Activated naive CD4-positive, alpha-beta T cell treated with anti-CD3 and anti-CD28 coated beads, Interleukin-2, amount 50 U/mL, for 16 hours (primary cell): Measurements from ENCODE around the gene UNKL.
"Not testable (repeated sequence)": the region's sequence is repeated elsewhere in the genome, so short reads cannot be mapped to it uniquely, and the experiment has no call there.

Experiments
- DNase-seq: peaks from one replicate; pipeline ENCODE4 v3.0.0-alpha.2; 2020

UNKL gene

GRCh38 chr16:1445518-1446203, 31.2 kb upstream of the UNKL start:
- DNase-seq = no peak

GRCh38 chr16:1444730-1445517, 30.4 kb upstream of the UNKL start:
- DNase-seq = no peak

GRCh38 chr16:1443980-1444729, 29.7 kb upstream of the UNKL start, which contains the start of gene CCDC154:
Gene CCDC154 (minus strand): TSS chr16:1444556. CDS start chr16:1444322, 234 bp downstream.
- DNase-seq = no peak

- DNase-seq = no peak
Measured at GRCh38 chr16:1443403-1443973, 29.0 kb upstream of the UNKL start.

GRCh38 chr16:1442697-1443096, 28.2 kb upstream of the UNKL start:
- no peak for DNase-seq

DNA sequence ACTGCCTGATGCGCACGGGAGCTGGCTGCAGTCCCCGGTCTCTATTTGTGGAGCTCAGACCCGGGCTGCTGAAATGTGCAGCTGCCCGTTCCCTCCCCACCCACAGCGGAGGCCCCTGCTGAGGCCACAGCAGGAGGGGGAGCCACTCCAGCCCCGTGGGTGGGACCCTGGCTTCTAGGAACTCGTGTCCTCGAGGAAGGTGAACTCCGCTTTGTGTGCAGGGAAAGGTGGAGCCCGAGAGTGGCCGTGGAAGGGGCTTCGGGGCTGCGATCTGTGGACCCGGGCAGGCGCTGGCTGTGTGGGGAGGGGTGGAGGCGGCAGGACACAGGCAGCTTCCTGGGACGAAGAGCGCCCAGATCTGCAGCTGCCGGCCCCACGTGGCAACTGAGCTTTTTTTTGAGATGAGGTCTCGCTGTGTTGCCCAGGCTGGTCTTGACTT, 26.9 kb upstream of the UNKL start:
- DNase-seq = no peak

- DNase-seq = not testable (repeated sequence)
Measured at GRCh38 chr16:1439699-1440074, 25.2 kb upstream of the UNKL start.

- no peak for DNase-seq
Measured at GRCh38 chr16:1439058-1439698, 24.7 kb upstream of the UNKL start.

DNA sequence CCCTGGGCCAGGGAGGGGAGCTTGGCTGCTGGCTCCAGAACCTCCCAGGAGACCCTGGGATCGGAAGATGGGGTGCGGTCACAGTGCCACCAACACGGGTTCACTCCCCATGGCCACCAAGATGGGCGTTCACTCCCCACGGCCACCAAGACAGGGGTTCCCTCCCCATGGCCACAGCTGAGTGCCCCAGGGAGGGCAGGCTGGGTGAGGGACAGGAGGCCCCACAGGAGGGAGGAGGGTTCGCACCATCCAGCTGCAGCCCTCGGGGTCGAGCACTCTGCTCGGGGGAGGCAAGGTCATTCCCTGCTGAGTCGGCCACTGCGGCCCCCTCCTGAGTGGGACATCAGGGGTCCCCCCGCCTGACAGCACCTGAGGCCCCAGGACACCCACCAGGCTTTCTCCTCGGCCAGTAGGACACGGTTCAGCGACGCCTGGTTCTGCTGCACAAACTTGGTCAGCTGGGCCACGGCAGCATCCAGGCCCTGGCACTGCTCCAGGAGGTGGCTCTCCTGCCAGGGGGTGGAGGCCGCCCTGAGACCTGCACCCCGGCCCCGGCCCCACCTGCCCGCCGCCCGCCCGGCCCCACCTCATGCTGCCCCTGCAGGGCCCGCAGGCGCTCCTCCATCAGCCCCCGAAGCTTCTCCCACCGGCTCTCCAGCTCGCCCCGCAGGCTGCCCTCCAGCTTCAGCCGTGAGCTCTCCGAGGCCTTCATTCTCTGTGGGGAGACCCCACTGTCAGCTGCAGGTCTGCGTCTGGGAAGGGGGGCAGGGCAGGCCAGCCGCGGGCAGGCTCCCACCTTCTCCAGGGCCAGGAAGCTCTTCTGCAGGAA, 23.9 kb upstream of the UNKL start:
- DNase-seq = no peak

DNA sequence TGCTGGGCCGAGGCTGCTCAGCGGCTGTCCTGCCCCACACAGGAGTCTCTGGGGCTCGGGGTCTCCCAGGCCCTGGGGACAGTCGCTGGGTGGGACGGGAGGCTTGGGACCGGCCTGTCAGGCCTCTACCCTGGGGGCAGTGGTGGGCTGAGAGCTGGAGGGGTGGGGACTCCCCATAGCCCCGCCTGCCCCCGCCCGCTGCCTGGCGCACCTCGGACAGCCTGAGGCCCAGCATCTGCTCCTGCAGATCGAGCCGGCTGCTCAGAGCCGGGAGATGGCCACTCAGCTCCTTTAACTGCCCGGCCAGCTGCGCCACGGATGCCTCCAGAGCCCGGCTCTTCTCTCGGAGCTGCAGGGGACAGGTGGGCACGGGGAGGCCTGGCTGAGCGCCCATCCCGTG, 23.1 kb upstream of the UNKL start:
- no peak for DNase-seq

- no peak for DNase-seq
Measured at GRCh38 chr16:1436731-1437355, 22.3 kb upstream of the UNKL start.

- DNase-seq = no peak
Measured at GRCh38 chr16:1435921-1436697, 21.6 kb upstream of the UNKL start.

DNA sequence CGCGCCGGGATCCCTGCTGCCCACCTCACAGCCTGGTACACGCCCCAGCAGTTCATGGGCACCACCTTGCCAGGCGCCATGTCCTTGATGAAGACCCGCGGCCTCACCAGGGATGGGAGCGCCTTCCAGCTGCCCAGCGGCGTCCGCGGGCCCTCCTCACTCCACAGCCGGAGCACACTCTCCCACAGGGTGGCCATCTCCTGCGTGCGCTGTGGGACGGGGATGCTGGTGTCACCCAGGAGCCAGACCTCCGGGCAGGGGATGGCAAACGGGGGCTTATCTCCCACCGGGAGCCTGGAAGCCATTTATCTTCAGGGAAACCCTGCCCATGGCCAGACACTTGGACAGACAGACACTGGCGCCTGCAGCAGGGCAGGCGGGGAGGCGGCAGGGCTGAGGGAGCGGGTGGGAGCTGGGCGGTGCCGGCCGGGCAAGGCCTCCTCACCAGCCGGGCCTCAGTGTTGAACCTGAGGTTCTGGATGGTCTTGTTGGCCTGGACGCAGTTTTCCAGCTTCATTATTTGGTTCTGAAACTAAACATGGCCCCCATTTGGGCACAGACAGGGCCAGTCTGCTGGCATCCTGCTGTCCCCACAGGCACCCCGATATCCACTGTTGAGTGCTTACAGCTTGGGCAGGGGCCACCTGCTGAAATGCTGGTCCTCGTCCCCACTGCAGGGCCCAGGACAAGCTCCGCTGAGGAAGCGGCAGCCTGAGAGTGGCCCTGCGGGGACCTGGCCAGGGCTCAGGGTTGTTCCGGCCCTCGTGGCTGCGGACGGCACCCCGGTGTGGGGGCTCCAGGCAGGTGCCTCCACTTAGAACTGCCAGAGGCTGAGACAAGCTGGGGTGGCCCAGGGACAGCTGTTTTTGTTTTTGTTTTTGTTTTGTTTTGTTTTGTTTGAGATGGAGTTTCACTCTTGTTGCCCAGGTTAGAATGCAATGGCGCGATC, 20.4 kb upstream of the UNKL start:
- no peak for DNase-seq

DNA sequence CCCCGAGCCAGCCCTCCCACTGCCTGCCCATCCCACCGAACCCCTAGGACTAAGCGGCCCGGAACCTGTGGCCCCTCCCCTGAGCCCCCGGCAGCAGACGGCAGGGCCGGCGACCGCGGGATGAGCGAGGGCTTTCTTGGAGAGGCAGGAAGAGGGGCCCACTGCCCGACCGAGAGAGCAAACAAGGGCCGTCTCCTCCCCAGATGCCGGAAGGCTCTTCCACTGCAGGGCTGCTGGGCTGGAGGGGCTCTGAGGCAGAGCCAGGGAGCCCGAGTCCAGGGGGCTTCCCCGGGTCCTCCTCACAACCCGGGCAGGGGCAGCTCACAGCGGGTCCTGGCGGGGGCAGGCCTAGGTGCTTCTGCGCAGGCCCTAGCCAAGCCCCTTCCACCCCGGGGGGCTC, 19.3 kb upstream of the UNKL start:
- DNase-seq = no peak

DNA sequence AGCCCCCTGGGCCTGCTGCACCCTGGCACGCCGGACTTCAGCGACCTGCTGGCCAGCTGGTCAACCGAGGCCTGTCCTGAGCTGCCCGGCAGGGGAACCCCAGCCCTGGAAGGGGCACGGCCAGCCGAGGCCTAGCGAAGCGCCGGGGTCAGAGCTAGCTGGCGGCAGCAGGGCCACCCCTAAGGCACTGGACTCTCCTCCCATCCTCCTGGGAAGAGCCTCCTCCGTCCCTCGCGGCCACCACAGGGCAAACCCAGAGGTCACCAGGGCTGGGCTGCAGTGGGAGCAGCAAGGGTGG, 18.7 kb upstream of the UNKL start:
- no peak for DNase-seq

- peak; percentile 15 for DNase-seq
Measured at GRCh38 chr16:1432388-1433262, 18.1 kb upstream of the UNKL start.

GRCh38 chr16:1431497-1432270, 17.2 kb upstream of the UNKL start:
- DNase-seq = no peak
